ENCODE results near the gene DPYD. TPM values are rescaled to one million over a fixed set of nuclear protein-coding genes. Genes with fewer than 3 reads are reported as not detected.

The DPYD gene
- total RNA-seq, 2 experiments from 2014 or later: 34.4 to 35.9 TPM

DNA sequence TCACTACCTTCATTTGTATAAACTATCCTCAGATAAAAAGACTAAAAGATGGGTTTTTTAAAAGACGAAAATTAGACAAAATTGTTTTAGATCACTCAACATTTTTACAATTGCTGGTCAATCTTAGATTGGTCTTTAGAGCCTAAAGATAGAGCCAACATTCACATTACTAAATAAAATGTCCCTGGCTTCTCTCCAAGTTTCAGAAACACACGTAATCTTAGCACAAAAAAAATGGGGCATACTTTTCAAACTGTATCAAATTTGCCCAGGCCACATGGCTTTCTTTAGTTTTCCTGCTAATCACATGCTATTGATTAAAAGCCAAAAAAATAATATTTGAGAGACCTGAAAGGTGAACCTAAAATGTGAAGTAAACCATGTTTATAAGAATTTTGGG, 288.1 kb downstream of the DPYD start:
- H3K4me1 ChIP-seq (ENCODE audit: insufficient read depth, low read length): no peaks in the 10 kb centered on the region
- Mint-ChIP-seq H3K27ac (no peak overlapping the region), H3K4me3 (no peak overlapping the region), H3K9me3 (no peaks in the 10 kb centered on the region), H3K27me3 (no peaks in the 10 kb centered on the region), H3K4me1 (ENCODE audit: low read depth) (peaks cover 16% of the 10 kb centered on the region), H3K36me3 (ENCODE audit: low read depth) (peaks cover 31% of the 10 kb centered on the region)
- peaks cover 2% of the 10 kb centered on the region for H3K36me3 ChIP-seq (ENCODE audit: insufficient read depth, low read length)
- H3K9me3 ChIP-seq (ENCODE audit: control insufficient read depth in 1 of 2, insufficient read depth in 1 of 2, low read length in 2 of 2): no peaks in the 10 kb centered on the region
- no peak overlapping the region for H3K4me3 ChIP-seq (ENCODE audit: low read length)
- intact Hi-C loops (cut with DNase I, micrococcal nuclease): no loop called here
- TF ChIP-seq, protein P1, sequence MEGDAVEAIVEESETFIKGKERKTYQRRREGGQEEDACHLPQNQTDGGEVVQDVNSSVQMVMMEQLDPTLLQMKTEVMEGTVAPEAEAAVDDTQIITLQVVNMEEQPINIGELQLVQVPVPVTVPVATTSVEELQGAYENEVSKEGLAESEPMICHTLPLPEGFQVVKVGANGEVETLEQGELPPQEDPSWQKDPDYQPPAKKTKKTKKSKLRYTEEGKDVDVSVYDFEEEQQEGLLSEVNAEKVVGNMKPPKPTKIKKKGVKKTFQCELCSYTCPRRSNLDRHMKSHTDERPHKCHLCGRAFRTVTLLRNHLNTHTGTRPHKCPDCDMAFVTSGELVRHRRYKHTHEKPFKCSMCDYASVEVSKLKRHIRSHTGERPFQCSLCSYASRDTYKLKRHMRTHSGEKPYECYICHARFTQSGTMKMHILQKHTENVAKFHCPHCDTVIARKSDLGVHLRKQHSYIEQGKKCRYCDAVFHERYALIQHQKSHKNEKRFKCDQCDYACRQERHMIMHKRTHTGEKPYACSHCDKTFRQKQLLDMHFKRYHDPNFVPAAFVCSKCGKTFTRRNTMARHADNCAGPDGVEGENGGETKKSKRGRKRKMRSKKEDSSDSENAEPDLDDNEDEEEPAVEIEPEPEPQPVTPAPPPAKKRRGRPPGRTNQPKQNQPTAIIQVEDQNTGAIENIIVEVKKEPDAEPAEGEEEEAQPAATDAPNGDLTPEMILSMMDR (IDR thresholded peaks at IDR 0.05): no peak
- no peak overlapping the region for H3K27ac ChIP-seq (ENCODE audit: low read depth in 1 of 2, low read length in 2 of 2)
- H3K27me3 ChIP-seq (ENCODE audit: control insufficient read depth in 1 of 2, insufficient read depth in 2 of 2, low read length in 2 of 2): no peaks in the 10 kb centered on the region
- DNase-seq (no peak), ATAC-seq (ENCODE audit: poor library complexity) (no peak)
- ChIA-PET CTCF (no interaction called here), POLR2A (no interaction called here)

DNA sequence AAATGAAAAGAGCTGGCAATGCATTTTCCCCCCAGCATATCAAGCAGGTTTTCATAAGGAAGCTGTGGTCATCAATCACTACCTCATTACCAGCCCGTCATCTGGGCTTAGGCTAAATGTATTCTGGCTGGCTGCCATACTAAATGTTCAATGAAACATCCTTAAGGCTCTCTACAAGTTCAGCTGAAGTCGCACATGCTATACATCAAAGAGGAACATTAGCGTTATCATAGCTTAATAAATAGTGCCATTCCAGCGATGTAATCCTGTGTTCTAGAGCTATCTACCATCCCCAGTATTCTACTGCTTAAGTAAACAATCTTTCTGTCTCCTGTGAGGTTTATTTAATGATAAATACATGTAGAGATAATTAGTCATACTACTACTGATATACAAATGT, 288.8 kb downstream of the DPYD start:
- Mint-ChIP-seq H3K36me3 (ENCODE audit: low read depth) (peaks cover 27% of the 10 kb centered on the region), H3K4me1 (ENCODE audit: low read depth) (peaks cover 16% of the 10 kb centered on the region), H3K9me3 (no peaks in the 10 kb centered on the region), H3K4me3 (no peak overlapping the region), H3K27me3 (no peaks in the 10 kb centered on the region), H3K27ac (no peak overlapping the region)
- intact Hi-C loops (cut with DNase I, micrococcal nuclease): no loop called here
- ChIA-PET CTCF (no interaction called here), POLR2A (no interaction called here)
- TF ChIP-seq, protein P1 (IDR thresholded peaks at IDR 0.05): no peak
- H3K4me1 ChIP-seq (ENCODE audit: insufficient read depth, low read length): no peaks in the 10 kb centered on the region
- no peaks in the 10 kb centered on the region for H3K27me3 ChIP-seq (ENCODE audit: control insufficient read depth in 1 of 2, insufficient read depth in 2 of 2, low read length in 2 of 2)
- DNase-seq (no peak), ATAC-seq (ENCODE audit: poor library complexity) (no peak)
- H3K9me3 ChIP-seq (ENCODE audit: control insufficient read depth in 1 of 2, insufficient read depth in 1 of 2, low read length in 2 of 2): no peaks in the 10 kb centered on the region
- no peak overlapping the region for H3K4me3 ChIP-seq (ENCODE audit: low read length)
- H3K27ac ChIP-seq (ENCODE audit: low read depth in 1 of 2, low read length in 2 of 2): no peak overlapping the region
- peaks cover 2% of the 10 kb centered on the region for H3K36me3 ChIP-seq (ENCODE audit: insufficient read depth, low read length)

DNA sequence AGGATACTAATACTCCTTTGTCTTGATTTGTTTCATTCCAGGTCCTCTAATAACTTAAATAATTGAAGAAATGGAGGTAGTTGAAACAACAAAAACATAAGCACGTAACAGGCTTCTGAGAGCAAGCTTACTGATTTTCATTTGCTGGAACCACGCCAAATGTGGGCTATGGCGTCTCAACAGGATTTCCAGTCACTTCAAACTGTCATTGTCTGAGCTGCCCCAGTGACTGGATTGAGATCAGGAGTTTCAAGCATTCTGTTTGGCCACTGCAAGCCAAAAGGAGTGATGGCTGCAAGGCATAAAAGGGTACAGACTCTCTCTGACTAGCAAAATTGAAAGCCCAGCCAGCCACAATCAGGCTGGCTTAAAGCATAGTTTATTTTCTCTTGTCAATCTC, 289.9 kb downstream of the DPYD start:
- TF ChIP-seq, protein P1 (IDR thresholded peaks at IDR 0.05): no peak
- Histone ChIP-seq H3K9me3 (ENCODE audit: control insufficient read depth in 1 of 2, insufficient read depth in 1 of 2, low read length in 2 of 2) (no peaks in the 10 kb centered on the region), H3K36me3 (ENCODE audit: insufficient read depth, low read length) (no peaks in the 10 kb centered on the region), H3K27ac (ENCODE audit: low read depth in 1 of 2, low read length in 2 of 2) (no peak overlapping the region), H3K4me3 (ENCODE audit: low read length) (no peak overlapping the region), H3K4me1 (ENCODE audit: insufficient read depth, low read length) (no peaks in the 10 kb centered on the region), H3K27me3 (ENCODE audit: control insufficient read depth in 1 of 2, insufficient read depth in 2 of 2, low read length in 2 of 2) (no peaks in the 10 kb centered on the region)
- ATAC-seq (ENCODE audit: poor library complexity) (no peak), DNase-seq (peak in 3 of 14 experiments; percentile 1 to 2 (median 2))
- intact Hi-C loops (cut with DNase I, micrococcal nuclease): no loop called here
- H3K36me3 Mint-ChIP-seq (ENCODE audit: low read depth): peaks cover 18% of the 10 kb centered on the region
- ChIA-PET CTCF (interaction anchor here (0.8 kb wide), 1 partner anchor 17 kb away, joined by 3 read pairs; no protein-coding TSS in a partner anchor), POLR2A (no interaction called here)
- no peaks in the 10 kb centered on the region for H3K27me3 Mint-ChIP-seq
- no peak overlapping the region for H3K4me3 Mint-ChIP-seq
- peaks cover 16% of the 10 kb centered on the region for H3K4me1 Mint-ChIP-seq (ENCODE audit: low read depth)
- H3K9me3 Mint-ChIP-seq: no peaks in the 10 kb centered on the region
- H3K27ac Mint-ChIP-seq: no peak overlapping the region

Measured in CD4-positive, alpha-beta T cell (primary cell).